Brain microvascular endothelial cell (primary cell): ENCODE data around the gene CHKA.
A peak's percentile ranks its signal among the peaks of the same experiment; 100 is the strongest.

Experiments used
- DNase-seq: peaks from one replicate; pipeline ENCODE4 v3.0.0-alpha.2; 2020
- H3K27ac ChIP-seq: fragments of 250-450 bp; sonication (Bioruptor Pico); 2 replicates; pipeline ENCODE4 v1.5.1; 2020; ENCODE audit warnings: mild to moderate bottlenecking, moderate library complexity
- H3K27me3 ChIP-seq: fragments of 250-450 bp; sonication (Bioruptor Pico); replicated peaks from 2 replicates; pipeline ENCODE4 v1.5.1; 2020; ENCODE audit warnings: mild to moderate bottlenecking
- H3K36me3 ChIP-seq: fragments of 250-450 bp; sonication (Bioruptor Pico); replicated peaks from 2 replicates; pipeline ENCODE4 v1.5.1; 2020; ENCODE audit warnings: mild to moderate bottlenecking
- H3K4me3 ChIP-seq: 2 replicates; pipeline ENCODE4 v1.5.1; 2011; ENCODE audit warnings: low read depth, mild to moderate bottlenecking, control low read depth, low read length, moderate library complexity
- CTCF ChIP-seq: IDR thresholded peaks from 2 replicates; pipeline ENCODE4 v1.5.1; 2011; ENCODE audit warnings: low read depth, mild to moderate bottlenecking, moderate library complexity, low read length, control low read depth, inconsistent platforms; ENCODE audit errors: missing control alignments
- in situ Hi-C: cut with HindIII; loops from 2 replicates; pipeline ENCODE4 v1.10.0; 2017; ENCODE audit warnings: low sequenced_read_pairs, low pct_ligation_motif_present

CHKA gene

GRCh38 chr11:68127714-68128681, 6.8 kb upstream of the CHKA start:
- Histone ChIP-seq H3K36me3 (no peaks in the 10 kb centered on the region), H3K27ac (no peak overlapping the region), H3K4me3 (peak overlapping the region; percentile 44), H3K27me3 (no peaks in the 10 kb centered on the region)
- no peak for DNase-seq
- in situ Hi-C loops: no loop called here
- TF ChIP-seq CTCF: no peak

GRCh38 chr11:68125164-68125563, 4.0 kb upstream of the CHKA start:
- H3K36me3 ChIP-seq: no peaks in the 10 kb centered on the region
- TF ChIP-seq CTCF: no peak
- in situ Hi-C loops: no loop called here

GRCh38 chr11:68122936-68123539, 1.9 kb upstream of the CHKA start:
- no peak for DNase-seq
- in situ Hi-C loops: no loop called here
- TF ChIP-seq CTCF: no peak
- Histone ChIP-seq H3K4me3 (no peak overlapping the region), H3K36me3 (no peaks in the 10 kb centered on the region), H3K27ac (no peak overlapping the region), H3K27me3 (no peaks in the 10 kb centered on the region)

More at GRCh38 chr11:68125164-68125563, 4.0 kb upstream of the CHKA start:
- DNase-seq: no peak
- H3K27ac ChIP-seq: no peak overlapping the region
- H3K4me3 ChIP-seq: no peak overlapping the region
- no peaks in the 10 kb centered on the region for H3K27me3 ChIP-seq

DNA sequence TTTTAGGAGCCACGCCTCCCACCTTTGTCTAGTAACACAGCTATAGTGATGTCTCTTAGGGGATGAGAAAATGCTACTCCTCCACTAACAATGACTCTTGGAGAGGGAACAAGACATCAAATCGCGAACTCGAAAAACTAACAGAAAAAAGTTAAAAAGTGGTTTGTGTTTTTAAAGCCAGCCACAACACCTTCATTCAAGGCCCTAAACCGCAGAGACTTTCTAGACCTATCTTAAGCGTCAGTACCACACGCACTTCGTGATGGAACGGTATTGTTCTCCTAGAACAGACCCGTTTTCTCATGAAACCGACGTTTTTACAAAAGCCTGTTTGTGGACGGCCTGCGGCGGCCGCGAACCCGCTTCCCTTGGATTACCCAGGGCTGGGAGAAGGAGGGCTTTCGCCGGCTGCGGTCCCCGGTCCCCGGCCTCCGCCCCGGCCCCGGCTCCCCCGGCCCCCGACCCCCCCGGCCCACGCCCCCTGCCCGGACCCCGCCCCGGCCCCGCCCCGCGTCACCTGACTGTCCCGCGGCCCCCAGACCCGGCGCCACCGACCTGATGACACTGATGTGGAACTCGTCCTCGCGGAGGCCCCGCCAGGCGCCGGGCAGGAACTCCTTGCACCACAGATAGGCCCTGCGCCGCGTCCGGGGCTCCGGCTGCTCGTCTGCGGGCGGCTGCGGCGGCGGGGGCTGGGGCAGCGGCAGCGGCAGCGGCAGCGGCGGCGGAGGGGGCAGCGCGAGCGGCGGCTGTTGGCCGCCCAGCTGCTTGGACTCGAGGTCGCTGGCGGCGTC, 718 bp downstream of the CHKA start:
- H3K27me3 ChIP-seq: no peaks in the 10 kb centered on the region
- H3K27ac ChIP-seq: peak overlapping the region; percentile 60
- peak overlapping the region; percentile 61 for H3K4me3 ChIP-seq
- in situ Hi-C loops: no loop called here
- no peaks in the 10 kb centered on the region for H3K36me3 ChIP-seq
- TF ChIP-seq CTCF: no peak
- no peak for DNase-seq

DNA sequence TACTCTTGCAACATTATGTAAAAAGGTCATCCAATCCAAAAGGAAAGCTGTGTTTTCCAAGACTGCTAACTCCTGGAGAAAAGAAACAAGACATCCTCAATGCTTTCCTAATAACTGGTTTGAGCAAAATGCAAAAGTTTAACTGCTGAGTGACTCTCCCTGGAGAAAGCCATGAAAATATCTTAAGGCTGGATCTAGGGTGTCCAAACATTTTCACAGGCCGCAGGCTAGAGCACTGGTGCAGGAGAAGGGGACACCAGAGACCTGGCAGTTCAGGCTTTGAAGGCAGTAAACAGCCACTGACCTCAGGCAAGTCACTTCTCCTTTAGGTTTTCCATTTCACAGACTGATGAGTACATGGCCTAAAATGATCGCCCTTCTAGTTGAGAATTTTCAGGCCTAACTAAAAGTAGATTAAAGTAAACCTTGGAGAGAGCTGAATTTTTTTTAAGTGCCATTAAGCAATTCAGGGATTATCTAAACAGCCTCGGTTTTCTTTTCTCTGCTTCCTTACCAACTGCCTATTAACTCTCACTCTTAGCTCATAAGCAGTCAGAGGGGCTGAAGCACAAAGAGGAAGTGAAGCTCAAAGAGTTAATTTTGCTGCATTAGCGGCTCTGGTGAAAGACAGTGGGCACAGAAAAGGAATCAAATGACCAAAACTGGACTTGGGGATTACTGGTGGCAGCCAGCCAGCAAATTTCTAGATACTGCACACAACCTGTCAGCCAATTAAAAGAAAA, 2.3 kb downstream of the CHKA start:
- H3K36me3 ChIP-seq: no peaks in the 10 kb centered on the region
- no peak for DNase-seq
- no peak overlapping the region for H3K4me3 ChIP-seq
- in situ Hi-C loops: no loop called here
- no peaks in the 10 kb centered on the region for H3K27me3 ChIP-seq
- no peak overlapping the region for H3K27ac ChIP-seq
- no peak for TF ChIP-seq CTCF
